MV-4-11 (cell line): ENCODE measurements around the gene COL10A1.

Experiments used
- DNase-seq: peaks from one replicate; lab custom pipeline; 2025; lab: John Stamatoyannopoulos, UW

COL10A1 gene

GRCh38 chr6:116126032-116126431 is at the start of gene COL10A1:
COL10A1 (minus strand) TSS chr6:116126132; CDS start chr6:116125492, 640 bp downstream.
- no peak for DNase-seq

- no peak for DNase-seq
These were observed 49.4 kb upstream of the COL10A1 start for GRCh38 chr6:116175344-116175743.

DNA sequence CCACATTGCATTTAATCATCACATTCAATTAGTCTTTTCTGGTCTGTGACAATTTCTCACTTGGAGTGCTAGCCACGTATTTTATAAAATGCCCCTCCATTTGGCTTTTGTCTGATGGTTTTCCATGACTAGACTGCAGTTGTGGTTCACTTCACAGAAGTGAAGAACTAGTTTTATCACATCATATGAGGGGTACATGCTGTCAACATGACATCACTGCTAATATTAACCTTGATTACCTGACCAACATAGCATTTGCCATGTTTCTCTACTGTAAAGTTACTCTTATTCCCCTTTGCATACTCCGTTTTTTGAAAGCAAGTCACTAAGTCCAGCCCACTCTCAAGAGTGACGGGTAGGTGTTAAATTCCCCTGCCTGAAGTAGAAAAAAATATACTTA is 48.0 kb upstream of the COL10A1 start:
- no peak for DNase-seq

GRCh38 chr6:116170358-116171057 is 44.6 kb upstream of the COL10A1 start:
- no peak for DNase-seq

DNA sequence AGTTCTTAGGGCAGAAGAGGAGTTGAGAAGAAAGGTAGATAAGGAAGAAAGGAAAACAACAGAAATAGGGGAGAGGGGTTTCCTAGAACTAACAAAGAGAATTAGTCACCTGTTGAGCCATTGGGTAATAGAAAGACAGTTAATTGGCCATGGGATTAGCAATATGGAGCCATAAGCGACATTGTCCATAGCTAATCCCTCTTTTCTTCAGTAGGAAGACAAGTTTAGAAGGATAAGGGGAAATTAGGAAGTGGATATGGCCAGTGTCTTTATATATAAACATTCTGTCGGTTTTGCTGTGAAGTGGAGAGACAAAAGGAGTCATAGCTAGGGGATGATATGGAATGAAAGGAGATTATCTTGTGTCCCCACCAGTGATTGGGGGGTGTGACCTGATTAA is 43.9 kb upstream of the COL10A1 start:
- DNase-seq, result no peak

DNA sequence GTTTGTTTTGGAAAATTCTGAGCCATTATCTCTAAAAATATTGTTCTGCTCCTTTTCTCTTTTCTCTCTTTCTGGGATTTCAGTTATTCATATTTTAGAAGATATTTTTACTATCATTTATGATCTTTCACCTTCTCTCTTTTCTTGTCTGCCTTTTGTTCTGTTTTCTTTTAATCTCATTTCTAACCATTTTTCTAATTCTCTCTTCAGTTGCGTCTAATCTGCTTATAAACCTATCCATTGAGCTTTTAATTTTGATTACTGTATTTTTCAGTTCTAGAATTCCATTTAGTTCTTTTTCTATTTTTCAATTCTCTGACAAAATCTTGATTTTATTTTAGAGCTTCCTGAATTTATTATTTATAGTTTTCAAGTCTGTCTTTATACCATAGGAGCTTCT is 42.2 kb upstream of the COL10A1 start:
- DNase-seq, result no peak

DNA sequence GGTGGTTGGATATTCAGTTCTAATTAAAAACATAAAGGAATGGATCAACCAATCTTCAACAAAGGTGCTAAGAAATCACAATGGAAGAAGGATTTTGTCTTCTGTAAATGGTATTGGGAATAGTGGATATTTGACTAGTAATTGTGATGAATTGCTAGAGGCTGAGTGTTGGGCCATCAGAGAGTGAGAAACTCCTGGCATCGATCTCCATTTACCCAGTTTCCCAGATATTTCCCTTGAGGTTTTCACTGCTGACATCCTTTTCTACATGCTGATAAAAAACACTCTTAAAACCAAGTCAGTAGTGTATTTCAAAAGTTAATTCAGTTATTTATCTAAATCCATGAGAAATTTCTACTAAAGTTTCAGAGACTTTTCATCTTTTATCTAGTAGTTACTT is 40.4 kb upstream of the COL10A1 start:
- no peak for DNase-seq

DNA sequence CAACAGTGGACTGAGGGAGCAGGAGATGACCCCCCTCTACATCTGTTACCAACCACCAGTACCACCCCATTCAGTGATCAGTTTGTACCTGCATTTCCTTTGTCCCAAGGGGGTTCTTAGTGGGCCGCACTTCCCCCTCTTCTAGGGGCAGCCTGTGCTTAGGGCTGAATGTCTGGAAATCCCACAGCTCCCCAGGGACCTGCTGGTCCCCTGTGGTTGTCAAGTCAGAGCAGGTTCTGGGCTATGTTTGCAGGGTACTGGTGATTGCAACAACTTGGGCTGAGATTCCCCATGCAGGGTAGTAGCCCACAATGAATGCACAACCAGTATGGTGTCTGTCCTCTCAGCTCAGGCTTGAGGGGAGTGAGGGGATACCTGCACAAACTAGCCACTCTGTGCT is 39.7 kb upstream of the COL10A1 start:
- no peak for DNase-seq

DNA sequence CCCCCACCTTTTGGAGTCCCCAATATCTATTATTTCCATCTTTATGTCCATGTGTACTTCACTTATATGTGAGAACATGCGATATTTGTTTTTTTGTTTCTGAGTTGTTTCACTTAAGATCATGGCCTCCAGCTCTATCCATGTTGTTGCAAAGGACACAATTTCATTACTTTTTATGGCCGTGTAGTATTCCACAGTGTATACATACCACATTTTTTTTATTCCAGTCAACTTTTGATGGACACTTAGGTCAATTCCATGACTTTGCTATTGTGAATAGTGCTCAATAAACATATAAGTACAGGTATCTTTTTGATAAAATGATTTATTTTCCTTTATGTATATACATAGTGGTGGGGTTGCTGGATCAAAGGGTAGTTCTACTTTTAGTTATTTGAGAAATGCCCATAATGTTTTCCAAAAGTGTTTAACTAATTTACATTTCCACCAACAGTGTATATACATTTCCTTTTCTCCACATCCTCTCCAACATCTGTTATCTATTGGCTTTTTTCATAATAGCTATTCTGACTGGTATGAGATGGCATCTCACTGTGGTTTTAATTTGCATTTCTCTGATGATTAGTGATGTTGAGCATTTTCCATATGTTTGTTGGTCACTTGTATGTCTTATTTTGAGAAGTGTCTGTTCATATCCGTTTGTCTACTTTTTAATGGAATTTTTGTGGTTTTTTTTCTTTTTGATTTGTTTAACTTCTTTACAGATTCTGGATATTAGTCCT is 34.0 kb upstream of the COL10A1 start:
- no peak for DNase-seq

DNA sequence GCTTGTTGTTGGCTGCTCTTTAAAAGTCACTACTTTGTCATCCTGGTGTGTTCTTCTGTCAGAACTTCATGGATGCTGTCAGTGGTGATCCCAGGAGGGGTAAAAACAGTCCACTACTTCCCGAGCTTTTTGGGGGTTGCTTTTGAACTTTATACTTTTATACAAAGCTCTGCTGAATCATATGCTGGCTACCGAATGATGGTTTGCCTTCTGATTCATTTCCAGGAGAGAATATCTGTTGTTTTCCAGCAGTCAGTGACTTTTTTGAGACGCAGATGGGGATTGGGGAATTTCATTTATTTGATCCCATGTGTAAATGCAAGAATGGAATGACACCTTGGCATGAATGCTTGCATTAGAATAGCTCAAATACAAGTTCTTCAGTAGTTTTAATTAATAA is 32.7 kb upstream of the COL10A1 start:
- DNase-seq, result no peak

- no peak for DNase-seq
These were observed 31.5 kb upstream of the COL10A1 start for GRCh38 chr6:116157391-116157790.

GRCh38 chr6:116156405-116157326 is 30.7 kb upstream of the COL10A1 start:
- no peak for DNase-seq

- no peak for DNase-seq
These were observed 29.0 kb upstream of the COL10A1 start for GRCh38 chr6:116154887-116155286.

DNA sequence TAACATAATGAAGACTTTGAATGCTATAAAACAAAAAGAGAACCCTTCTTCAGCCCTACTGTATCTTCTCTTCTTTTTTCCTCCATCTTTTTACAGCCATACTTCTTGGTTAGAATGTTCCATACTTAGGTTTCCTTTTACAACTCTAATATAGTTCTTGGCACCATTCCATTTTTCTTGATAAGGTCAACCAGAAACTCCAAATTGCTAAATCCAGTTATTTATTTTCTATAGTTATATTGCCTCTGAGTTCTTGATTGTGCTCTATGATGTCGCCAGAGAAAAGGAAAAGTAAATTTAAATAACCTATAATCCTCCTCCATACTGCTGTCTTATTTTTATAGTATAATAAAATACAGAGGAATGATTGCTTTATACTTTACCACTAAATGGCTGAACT is 26.7 kb upstream of the COL10A1 start:
- no peak for DNase-seq

DNA sequence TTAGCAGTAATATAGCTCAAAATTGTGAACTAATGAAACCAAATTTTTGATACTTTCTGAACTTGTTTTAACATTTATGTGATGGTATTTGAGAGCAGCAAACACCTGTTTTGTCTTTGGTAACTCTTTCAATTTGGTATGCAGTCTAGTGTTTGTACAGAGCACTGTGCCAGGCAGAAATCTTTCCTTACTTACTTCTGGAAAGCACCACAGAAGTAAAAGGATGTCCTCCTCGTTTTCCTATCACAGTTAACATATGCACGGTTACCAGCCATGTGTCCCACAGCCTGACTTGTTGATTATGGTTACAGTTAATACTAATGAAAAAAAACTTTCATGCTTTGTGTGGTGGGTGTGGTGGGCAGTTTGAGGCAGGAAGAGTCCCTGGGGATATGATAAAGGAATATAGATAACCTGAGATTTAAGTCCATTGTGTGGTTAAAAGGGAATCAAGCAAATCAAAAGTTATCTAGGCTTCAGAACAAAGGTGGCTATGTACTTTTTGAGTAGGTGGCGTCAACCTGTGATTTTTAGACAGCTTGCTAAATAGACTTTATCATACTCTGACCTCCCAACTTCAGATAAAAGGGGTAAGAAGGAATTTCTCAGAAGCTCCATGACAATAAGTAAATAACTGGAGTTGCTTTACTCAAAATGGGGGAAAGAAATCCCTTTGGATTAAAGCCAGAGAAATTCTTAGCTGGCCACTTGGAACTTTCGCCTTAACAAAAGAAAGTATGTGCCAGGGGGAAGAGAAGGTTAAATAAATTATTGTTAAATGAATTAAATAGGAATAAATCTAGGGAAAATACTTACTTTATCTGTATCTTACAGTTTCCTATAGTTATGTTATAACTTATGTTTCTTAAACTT is 20.1 kb upstream of the COL10A1 start:
- no peak for DNase-seq

GRCh38 chr6:116144605-116145004 is 18.7 kb upstream of the COL10A1 start:
- DNase-seq, result no peak

- DNase-seq, result no peak
These were observed 14.0 kb upstream of the COL10A1 start for GRCh38 chr6:116139917-116140316.

DNA sequence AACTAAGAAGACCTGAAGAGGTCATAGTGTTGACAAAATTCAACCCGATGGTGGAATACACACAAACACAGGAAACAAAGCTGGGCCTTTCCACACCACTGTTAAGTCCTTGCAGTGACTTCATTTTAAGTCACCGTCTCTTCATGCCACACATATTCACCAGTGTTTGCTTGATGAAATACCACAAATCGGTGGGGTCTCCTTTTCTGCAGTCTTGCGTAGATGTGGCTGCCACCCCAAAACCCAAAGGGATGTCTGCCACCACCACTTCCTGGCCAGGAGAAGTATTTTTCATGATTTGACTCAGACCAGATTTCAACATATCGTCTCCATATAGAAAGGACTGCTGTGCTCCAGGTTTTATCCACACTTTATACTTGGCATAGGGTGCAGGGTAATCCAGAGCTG is 11.0 kb upstream of the COL10A1 start:
- peak; percentile 50 for DNase-seq

DNA sequence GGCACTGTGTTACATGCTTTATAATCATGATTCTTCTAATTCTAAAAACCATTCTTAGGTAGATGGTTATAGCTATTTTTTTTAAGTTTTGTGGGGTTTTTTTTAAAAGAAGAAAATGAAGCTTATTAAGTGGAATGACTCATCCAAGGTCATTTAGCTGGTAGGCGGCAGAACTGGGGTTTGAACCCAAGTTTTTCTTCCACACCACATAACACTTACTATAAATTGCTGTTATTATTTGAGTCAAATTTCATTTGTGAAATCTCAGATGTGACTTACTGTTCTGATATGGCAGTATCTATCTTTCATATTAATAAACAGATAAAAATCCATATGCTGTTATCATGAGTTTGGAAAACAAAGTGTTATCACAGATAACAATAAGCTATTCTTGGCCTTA is 10.4 kb upstream of the COL10A1 start:
- DNase-seq, result no peak

- no peak for DNase-seq
These were observed 7.5 kb upstream of the COL10A1 start for GRCh38 chr6:116133453-116133852.

DNA sequence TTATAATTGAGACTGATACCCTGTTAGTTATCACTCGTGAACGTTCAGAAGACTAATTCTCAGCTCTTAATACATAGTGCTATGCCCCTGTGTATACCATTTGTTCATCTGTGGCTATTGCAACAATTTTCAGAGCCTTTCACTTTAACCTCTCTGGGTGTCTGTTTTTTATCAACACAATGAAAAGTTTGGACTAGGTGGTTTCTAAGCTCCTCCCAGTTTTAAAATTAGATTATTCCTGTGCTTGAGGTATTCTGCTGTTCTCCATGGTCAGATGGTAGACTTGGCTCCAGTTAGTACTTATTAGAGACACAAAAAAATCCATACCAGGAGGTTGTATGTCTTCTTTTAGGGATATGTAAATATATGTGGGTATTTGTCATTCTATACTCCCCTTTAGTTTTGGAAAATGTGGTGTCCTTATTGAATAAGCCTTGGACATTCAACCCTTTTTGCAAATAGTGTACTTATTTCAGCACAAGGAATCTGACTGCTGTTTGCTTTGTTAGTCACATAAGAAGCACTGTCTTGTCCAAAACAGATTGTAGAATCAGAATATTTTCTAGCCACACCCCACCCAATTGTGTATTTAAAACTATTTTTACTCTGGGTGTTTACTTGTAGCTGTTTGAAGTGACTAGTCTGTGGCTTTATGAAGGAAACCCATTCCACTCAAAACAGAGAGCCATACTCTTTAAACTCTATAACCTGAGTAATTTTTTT is 2.0 kb upstream of the COL10A1 start:
- no peak for DNase-seq
